ENCODE data around the gene ADAMTS16.

DNA sequence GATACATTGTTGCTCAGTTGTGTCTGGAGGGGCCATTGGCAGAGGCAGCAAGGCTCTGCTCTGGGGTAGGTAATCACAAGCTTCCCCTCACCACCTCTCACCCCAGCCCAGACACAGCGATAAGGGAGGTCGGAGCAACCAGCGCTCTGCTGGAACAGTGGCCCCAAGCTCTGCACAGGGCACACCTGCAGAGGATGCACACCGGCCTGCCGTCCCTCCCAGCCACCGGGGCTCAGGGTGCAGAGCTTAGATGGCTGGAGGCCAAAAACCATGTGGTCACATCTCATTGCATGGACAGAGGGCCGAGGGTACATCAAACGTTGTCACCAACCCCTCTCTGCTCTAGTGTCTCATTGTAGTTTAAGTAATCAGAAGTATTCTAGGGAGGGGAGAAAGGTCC, 187.0 kb downstream of the ADAMTS16 start:
- no peak for TF ChIP-seq CTCF (IDR thresholded peaks at IDR 0.05)
- no peak for TF ChIP-seq EP300 (IDR thresholded peaks at IDR 0.05)

Data from ovary (tissue), 3 donors.